SJSA1 (cell line): ENCODE data around the gene EIF4E2. TPM values are rescaled to one million over a fixed set of nuclear protein-coding genes. Genes with fewer than 3 reads are reported as not detected.
A peak's percentile ranks its signal among the peaks of the same experiment; 100 is the strongest.

Experiments used
- DNase-seq, 2 experiments: peaks; one replicate each; pipeline ENCODE4 v3.0.0-alpha.2; 2015 to 2020; ENCODE audit warnings: low spot score in 2 of 2, low read depth in 1 of 2
- H3K27ac ChIP-seq: fragments of 250-450 bp; sonication (Bioruptor Pico); 2 replicates; pipeline ENCODE4 v1.5.1; 2020; ENCODE audit warnings: mild to moderate bottlenecking, moderate library complexity
- H3K27me3 ChIP-seq: fragments of 250-450 bp; sonication (Bioruptor Pico); replicated peaks from 2 replicates; pipeline ENCODE4 v1.5.1; 2020; ENCODE audit warnings: mild to moderate bottlenecking, moderate library complexity
- H3K36me3 ChIP-seq: fragments of 250-450 bp; sonication (Bioruptor Pico); 2 replicates; pipeline ENCODE4 v1.5.1; 2020; ENCODE audit warnings: mild to moderate bottlenecking
- H3K4me1 ChIP-seq: fragments of 250-450 bp; sonication (Bioruptor Pico); replicated peaks from 2 replicates; pipeline ENCODE4 v1.6.1; 2021; ENCODE audit warnings: mild to moderate bottlenecking
- H3K4me3 ChIP-seq: fragments of 250-450 bp; sonication (Bioruptor Pico); 2 replicates; pipeline ENCODE4 v1.5.1; 2020; ENCODE audit warnings: mild to moderate bottlenecking
- H3K9me3 ChIP-seq: fragments of 250-450 bp; sonication (Bioruptor Pico); replicated peaks from 2 replicates; pipeline ENCODE4 v1.5.1; 2020; ENCODE audit warnings: mild to moderate bottlenecking
- total RNA-seq: library from RNA; depleted of rRNA; stranded (reverse); fragments of >200 nt; shearing (Covaris generic); gene quantifications from 2 replicates; pipeline ENCODE4 v1.2.3, GENCODE V29; 2014; rRNA removed

EIF4E2 gene, protein sequence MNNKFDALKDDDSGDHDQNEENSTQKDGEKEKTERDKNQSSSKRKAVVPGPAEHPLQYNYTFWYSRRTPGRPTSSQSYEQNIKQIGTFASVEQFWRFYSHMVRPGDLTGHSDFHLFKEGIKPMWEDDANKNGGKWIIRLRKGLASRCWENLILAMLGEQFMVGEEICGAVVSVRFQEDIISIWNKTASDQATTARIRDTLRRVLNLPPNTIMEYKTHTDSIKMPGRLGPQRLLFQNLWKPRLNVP
- total RNA-seq, result 105 and 124 TPM in 2 replicates

DNA sequence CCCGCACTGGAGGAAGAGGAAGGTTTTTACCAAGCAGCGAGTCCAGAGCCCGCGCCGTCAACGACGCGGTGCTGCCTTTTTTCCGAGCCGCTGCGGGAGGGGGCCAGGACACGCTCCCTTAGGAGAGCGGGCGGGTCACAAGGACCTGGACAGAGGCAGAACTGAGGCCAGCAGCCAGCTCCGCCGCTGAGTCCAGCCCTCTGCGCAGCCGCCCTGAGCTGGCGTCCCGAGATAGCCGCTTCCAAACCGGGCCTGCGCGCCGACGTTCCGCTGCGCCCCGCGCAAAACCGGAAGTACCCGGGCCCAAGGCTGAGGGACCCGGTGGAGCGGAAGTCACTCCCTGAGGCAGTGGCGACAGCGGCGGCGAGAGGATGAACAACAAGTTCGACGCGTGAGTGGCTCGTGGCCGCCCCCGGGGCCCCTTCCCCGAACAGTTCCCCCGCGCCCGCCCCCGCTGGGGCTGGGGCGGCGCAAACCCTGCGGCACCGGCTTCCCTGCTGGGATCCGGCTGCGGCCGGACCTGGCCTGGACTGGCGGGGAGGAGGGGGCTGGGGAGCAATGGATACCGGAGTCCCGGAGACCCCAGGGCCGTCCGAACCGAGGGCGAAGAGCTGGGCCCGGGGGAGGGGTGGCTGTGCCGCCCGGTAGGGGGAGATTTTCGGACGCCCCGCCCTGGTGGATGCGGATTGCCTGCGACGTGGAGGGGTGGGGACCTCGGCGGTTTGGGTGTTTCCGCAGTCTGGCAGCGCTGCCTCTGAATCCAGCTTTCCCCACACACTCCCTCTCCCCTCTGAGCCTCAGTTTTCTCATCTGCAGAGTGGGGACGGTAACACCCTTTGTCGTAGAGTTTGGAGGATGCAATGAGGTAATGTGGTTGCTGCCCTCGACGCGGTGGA, at the start of gene EIF4E2, which contains the start of gene TIGD1:
Gene EIF4E2 (plus strand): TSS at position 336 of the 896 bp plus-strand sequence. CDS start 36 bp downstream, at position 372.
Gene TIGD1 (minus strand): TSS at position 204 of the 896 bp plus-strand sequence. CDS start 675 bp downstream, outside the sequence.
- peak within 1 kb of the TSS; percentile 97 for H3K27ac ChIP-seq
- 0 out of 2 replicates have a peak, but pooled peaks cover 7% of the 10 kb centered on the region for H3K9me3 ChIP-seq
- peak within 1 kb of the TSS; percentile 89 for H3K4me3 ChIP-seq
- no peaks in the 10 kb centered on the region for H3K27me3 ChIP-seq
- H3K4me1 ChIP-seq, result peaks cover 6% of the 10 kb centered on the region
- peak; percentile 89 to 96 for DNase-seq
- peaks cover 75% of the 10 kb centered on the region for H3K36me3 ChIP-seq

DNA sequence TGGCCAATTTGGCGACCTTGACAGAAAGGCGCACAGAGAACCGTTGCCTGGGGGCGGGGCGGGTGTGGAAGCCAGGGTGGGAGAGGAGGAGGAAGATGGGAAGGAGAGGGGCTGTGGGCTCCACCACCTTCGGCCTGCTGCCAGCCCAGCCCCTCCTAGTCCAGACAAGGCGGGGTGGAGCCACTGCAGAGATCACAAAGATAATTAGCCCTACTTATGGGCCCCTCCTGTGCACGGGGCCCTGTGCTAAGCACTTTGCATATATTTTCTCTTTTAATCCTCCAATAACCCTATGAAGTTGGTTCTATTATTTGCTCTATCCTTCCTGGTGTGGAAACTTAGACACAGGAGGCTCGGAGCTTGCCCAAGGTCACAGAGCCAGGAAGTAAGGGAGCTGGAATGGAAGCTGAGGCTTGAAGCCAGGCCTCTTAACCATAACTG, 49.1 kb upstream of the EIF4E2 start:
- no peaks in the 10 kb centered on the region; the same call in 1 of the 2 replicates for H3K4me1 ChIP-seq
- H3K36me3 ChIP-seq, result no peaks in the 10 kb centered on the region
- H3K27ac ChIP-seq, result no peak overlapping the region
- H3K4me3 ChIP-seq, result no peak overlapping the region
- peaks cover 42% of the 10 kb centered on the region for H3K27me3 ChIP-seq
- DNase-seq, result no peak
- H3K9me3 ChIP-seq, result no peaks in the 10 kb centered on the region

DNA sequence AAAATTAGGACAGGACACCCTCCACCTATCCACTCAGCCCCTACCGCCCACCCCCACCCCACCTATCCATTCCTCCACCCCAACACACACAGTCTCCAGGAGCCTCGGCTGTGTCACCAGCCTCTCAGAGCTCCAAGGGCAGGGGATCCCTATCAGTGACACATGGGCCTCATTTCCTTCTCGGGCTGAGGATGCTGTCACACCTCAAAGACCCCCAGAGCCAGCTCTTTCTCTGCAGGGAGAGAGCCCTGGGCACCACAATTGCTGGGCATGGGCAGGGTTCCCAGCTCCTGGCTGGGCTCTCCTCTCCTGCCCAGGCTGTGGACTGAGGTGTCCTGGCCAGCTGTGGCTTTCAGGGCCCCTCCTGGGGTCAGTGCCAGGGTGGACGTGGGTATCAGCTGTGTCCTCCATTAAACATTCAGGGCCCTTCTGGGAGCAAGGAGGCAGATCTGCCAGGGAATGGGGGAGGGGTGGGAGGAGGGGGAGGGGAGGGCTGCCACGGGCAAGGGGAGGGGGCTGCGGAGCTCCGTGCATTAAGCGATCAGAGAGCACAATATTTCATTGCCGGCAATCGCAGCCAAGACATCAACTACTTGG, 48.6 kb upstream of the EIF4E2 start:
- Histone ChIP-seq H3K36me3 (no peaks in the 10 kb centered on the region), H3K27me3 (peaks cover 46% of the 10 kb centered on the region), H3K27ac (no peak overlapping the region), H3K9me3 (no peaks in the 10 kb centered on the region), H3K4me3 (no peak overlapping the region), H3K4me1 (no peaks in the 10 kb centered on the region; the same call in 1 of the 2 replicates)
- no peak for DNase-seq

DNA sequence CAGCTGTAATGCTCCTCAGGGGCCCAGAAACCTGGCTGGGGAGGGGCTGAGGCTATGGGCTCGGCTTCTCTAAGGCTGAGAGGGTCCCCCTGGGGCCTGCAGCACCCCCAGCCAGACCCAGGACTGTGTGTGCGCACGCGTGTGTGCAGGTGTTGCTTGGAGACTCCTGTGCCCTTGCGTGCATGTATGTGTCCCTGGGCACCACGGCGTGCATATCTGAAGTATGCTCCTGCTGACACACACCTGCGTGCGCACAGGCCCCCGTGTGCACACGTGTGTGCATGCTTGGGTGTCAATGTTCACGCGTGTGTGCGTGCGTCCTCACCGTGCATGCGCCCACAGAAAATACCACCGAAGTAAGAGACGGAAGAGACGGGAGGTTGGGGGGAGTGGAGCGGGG, 48.0 kb upstream of the EIF4E2 start:
- Histone ChIP-seq H3K27ac (no peak overlapping the region), H3K4me3 (no peak overlapping the region), H3K36me3 (no peaks in the 10 kb centered on the region), H3K4me1 (no peaks in the 10 kb centered on the region; the same call in 1 of the 2 replicates), H3K27me3 (peaks cover 51% of the 10 kb centered on the region), H3K9me3 (no peaks in the 10 kb centered on the region)
- no peak for DNase-seq

DNA sequence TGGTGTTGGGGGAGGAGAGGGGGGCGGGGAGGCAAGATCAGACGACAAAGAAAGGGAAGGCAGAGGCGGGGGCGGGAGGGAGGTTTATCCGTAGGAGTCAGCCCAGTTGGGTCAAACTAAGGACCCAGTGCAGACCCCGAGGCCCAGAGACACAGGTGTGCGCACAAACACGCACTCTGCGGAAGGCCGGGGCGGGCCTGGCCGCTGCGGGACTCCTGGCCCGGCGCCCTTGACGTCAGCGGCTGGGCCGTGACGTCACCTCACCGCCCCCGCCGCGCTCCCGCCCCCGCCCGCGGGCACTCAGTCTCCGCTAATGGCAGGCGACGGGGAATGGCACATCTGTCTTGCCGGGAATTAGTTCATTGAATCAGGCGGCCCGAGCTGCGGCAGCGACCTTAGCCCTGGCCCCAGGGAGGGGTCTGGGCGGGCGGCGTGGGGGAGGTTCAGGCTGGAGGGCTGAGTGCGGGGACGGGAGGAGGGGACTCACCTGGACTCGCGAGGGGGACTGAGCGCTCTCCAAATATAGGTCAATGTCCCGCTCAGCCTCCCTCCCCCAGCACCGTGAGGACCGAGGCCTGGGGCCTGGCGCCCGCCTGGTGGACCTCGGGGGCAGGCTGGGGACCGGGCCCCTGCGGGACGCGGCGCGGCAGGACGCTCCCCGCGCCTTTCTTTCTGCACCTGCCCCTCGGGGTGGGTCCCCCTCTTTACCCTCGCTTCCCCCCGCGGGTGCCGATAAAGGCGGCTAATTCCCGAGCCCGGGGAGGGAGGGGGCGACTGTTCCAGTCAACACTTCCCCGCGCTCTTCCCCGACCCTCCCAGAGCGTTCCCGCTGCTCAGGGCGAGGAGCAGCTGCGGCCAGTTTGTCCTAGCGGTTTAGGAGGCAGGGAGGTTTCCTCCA, 47.3 kb upstream of the EIF4E2 start:
- H3K36me3 ChIP-seq, result no peaks in the 10 kb centered on the region
- no peak for DNase-seq
- H3K4me1 ChIP-seq, result no peaks in the 10 kb centered on the region; the same call in 1 of the 2 replicates
- no peaks in the 10 kb centered on the region for H3K9me3 ChIP-seq
- H3K4me3 ChIP-seq, result no peak overlapping the region
- H3K27ac ChIP-seq, result no peak overlapping the region
- peaks cover 54% of the 10 kb centered on the region for H3K27me3 ChIP-seq

DNA sequence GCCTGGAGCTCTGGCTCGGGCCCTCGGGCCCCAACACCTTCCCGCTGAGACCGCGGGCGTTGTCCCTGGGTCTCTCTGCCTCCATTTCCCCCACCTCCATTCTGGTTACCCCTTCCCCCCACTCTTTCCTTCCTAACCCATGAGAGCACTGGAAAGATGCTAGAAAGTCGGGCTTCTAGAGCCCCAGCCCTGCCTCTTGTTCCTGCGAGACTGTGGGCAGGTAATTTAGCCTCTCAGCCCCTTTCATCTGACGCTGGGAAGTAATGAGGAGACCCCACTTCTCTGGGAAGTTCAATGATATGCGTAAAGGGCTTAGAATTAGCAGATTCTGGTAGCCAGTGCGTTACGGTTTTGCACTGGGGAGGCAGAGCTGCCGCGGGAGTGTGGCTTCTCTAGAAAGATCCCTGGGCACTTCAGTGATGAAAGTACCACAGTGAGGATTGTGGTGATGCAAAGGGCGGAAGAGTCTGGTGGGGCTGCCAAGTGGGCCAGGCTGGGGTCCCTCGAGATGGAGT, 46.6 kb upstream of the EIF4E2 start:
- peaks cover 54% of the 10 kb centered on the region for H3K27me3 ChIP-seq
- H3K36me3 ChIP-seq, result no peaks in the 10 kb centered on the region
- no peaks in the 10 kb centered on the region for H3K9me3 ChIP-seq
- H3K27ac ChIP-seq, result no peak overlapping the region
- no peak overlapping the region for H3K4me3 ChIP-seq
- DNase-seq, result no peak
- no peaks in the 10 kb centered on the region; the same call in 1 of the 2 replicates for H3K4me1 ChIP-seq

DNA sequence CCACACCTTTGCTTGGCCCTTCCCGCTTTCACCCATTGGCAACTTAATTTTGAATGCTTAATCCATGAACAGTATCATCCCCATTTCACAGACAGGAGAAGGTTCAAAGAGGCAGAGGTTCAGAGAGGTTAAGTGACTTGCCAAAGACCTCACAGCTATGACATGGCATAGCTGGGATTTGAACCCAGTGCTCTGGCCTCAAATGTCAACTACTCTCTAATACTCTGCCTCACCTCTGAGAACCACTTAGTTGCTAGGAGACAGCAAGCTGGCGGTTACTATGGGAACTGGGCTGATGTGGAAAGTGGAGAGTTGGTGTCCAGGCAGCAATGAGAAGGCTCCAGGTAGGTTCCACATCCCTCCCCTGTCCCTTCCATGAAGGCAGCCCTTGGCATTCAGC, 46.1 kb upstream of the EIF4E2 start:
- Histone ChIP-seq H3K4me1 (no peaks in the 10 kb centered on the region; the same call in 1 of the 2 replicates), H3K27me3 (peaks cover 54% of the 10 kb centered on the region), H3K36me3 (no peaks in the 10 kb centered on the region), H3K9me3 (no peaks in the 10 kb centered on the region), H3K4me3 (no peak overlapping the region), H3K27ac (no peak overlapping the region)
- DNase-seq, result no peak

DNA sequence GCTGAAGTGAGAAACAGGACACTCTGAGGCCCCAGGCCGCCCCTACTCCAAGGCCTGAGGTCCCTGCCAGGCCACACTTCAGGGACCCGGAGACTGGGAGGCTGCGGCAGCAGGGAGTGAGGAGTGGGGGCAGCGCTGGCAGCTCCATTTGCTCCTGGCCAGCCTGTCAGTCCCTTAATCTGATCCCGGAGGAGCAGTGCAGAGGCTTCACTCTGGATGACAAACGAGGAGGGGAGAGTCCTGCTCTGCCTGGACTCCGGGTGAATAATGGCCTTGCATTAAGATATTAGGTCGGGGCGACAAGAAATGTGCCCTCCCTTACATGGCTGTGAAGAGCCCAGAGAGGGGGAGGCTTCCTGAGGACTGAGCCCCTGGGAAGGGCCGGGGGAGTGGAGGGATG, 44.6 kb upstream of the EIF4E2 start:
- H3K4me1 ChIP-seq, result no peaks in the 10 kb centered on the region; the same call in 1 of the 2 replicates
- peaks cover 54% of the 10 kb centered on the region for H3K27me3 ChIP-seq
- no peak overlapping the region for H3K27ac ChIP-seq
- no peak for DNase-seq
- no peaks in the 10 kb centered on the region for H3K9me3 ChIP-seq
- H3K4me3 ChIP-seq, result no peak overlapping the region
- no peaks in the 10 kb centered on the region for H3K36me3 ChIP-seq

DNA sequence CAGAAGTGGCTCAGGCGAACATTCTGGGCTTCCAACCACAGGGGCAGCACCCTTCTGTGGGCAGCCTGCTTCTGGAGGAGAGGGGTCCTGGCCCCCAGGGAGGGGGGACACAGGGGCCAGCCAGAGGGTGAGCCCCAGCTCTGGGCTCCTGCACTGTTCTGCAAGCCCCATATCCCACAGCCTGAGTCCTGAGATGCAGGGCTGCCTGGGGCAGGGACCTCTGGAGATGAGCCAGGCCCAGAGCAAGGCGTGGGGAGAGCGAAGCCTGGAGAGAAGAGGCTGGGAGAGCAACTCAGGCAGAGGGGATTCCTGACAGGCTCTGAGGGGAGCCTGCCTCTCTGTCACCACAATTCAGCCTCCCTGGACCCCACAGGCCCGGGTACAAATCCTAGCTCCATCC, 43.8 kb upstream of the EIF4E2 start:
- Histone ChIP-seq H3K27me3 (peaks cover 48% of the 10 kb centered on the region), H3K27ac (no peak overlapping the region), H3K4me1 (no peaks in the 10 kb centered on the region; the same call in 1 of the 2 replicates), H3K9me3 (no peaks in the 10 kb centered on the region), H3K4me3 (no peak overlapping the region), H3K36me3 (no peaks in the 10 kb centered on the region)
- DNase-seq, result no peak

DNA sequence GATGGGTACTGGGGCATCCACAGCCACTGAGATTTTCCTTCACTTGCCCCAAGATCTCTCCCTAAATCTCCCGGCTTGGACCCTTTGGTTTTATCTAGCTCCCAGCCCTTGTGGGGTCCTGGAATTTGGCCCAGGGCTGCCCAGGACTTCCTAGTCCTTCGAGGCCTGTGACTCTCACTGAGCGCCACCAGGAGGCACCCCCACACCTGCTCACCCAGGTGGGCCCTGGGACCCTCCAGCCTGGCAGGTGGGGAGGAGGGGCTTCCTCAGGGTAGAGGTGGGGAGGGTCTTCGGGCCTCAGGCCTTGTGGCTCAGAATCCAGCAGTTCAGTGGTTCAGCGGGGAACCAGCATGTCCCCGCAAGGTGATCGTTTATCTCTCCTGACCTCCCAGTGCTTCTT, 42.2 kb upstream of the EIF4E2 start:
- Histone ChIP-seq H3K4me3 (no peak overlapping the region), H3K9me3 (no peaks in the 10 kb centered on the region), H3K4me1 (no peaks in the 10 kb centered on the region; the same call in 1 of the 2 replicates), H3K27ac (no peak overlapping the region), H3K36me3 (no peaks in the 10 kb centered on the region), H3K27me3 (peaks cover 40% of the 10 kb centered on the region)
- DNase-seq, result no peak

DNA sequence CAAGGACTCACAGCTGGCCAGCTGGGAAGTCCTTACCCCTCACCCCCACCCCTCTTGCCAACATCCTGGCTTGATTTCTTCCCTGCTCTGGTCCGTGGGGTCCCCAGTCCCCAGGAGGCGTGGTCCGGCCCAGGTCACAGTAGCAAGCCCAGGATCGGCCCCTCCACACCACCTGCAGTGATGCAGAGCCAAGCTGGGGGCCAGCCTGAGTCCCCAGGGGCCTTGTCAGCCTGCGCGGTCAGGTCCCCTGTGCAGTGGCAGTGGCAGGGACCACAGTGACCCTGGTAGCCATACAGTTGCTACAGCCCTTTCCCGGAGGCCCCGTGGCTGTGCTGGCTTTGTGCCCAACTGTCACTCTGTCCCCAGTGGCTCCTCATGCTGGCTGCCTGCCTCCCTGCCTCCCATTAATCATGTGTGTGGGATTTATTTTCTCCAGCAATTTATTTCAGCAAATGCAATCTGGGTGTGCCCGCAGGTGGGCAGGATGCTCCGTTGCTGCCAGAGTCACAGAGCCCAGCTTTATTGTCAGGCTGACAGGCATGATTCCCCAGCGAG, 39.1 kb upstream of the EIF4E2 start:
- Histone ChIP-seq H3K27ac (no peak overlapping the region), H3K36me3 (no peaks in the 10 kb centered on the region), H3K4me3 (no peak overlapping the region), H3K27me3 (peaks cover 22% of the 10 kb centered on the region), H3K4me1 (no peaks in the 10 kb centered on the region), H3K9me3 (no peaks in the 10 kb centered on the region)
- no peak for DNase-seq

DNA sequence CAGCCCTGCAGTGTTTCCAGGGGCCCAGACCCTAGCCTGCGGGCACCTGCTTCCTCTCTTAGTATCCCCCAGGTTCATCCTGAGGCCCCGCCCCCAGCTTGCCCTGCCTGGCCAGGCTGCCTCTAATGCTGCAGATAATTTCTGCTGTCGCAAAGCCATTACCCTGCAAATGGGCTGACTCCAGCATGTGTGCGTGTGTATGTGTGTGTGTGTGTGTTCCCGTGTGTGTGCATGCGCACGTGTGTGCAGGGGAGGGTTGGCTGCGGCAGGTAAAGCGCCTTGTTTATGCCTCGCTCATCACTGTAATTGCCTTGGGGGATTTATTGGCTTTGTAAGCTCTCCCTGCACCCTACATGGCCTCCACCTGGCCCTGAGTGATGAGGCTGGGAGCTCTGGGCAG, 37.9 kb upstream of the EIF4E2 start:
- Histone ChIP-seq H3K4me1 (no peaks in the 10 kb centered on the region), H3K27ac (no peak overlapping the region), H3K4me3 (no peak overlapping the region), H3K27me3 (peaks cover 12% of the 10 kb centered on the region), H3K36me3 (no peaks in the 10 kb centered on the region), H3K9me3 (no peaks in the 10 kb centered on the region)
- DNase-seq, result no peak
